Activated T-helper 9 cell treated with anti-CD3 and anti-CD28 coated beads, Interleukin-2, amount 50 U/mL, for 16 hours (primary cell): Measurements from ENCODE around the gene LRFN2.

Experiments
- DNase-seq: peaks from one replicate; pipeline ENCODE4 v3.0.0-alpha.2; 2020; ENCODE audit warnings: low read depth

The LRFN2 gene

GRCh38 chr6:40586369-40587201 lies 579 bp downstream of the LRFN2 start:
- DNase-seq, result no peak

- no peak for DNase-seq
Measured at GRCh38 chr6:40585651-40586269, 1.4 kb downstream of the LRFN2 start.

- DNase-seq, result no peak
Measured at GRCh38 chr6:40585223-40585622, 1.9 kb downstream of the LRFN2 start.

- no peak for DNase-seq
Measured at GRCh38 chr6:40584741-40585140, 2.4 kb downstream of the LRFN2 start.

- no peak for DNase-seq
Measured at GRCh38 chr6:40583709-40584108, 3.5 kb downstream of the LRFN2 start.

GRCh38 chr6:40582892-40583291 lies 4.3 kb downstream of the LRFN2 start:
- no peak for DNase-seq

GRCh38 chr6:40579101-40579500 lies 8.1 kb downstream of the LRFN2 start:
- DNase-seq, result no peak

GRCh38 chr6:40577672-40578071 lies 9.5 kb downstream of the LRFN2 start:
- DNase-seq, result no peak

- DNase-seq, result no peak
Measured at GRCh38 chr6:40573221-40573620, 13.9 kb downstream of the LRFN2 start.

GRCh38 chr6:40569162-40569910 lies 17.8 kb downstream of the LRFN2 start:
- DNase-seq, result no peak

- DNase-seq, result no peak
Measured at GRCh38 chr6:40568062-40568708, 19.0 kb downstream of the LRFN2 start.

GRCh38 chr6:40563111-40563510 lies 24.1 kb downstream of the LRFN2 start:
- no peak for DNase-seq

GRCh38 chr6:40559056-40559455 lies 28.1 kb downstream of the LRFN2 start:
- no peak for DNase-seq

- no peak for DNase-seq
Measured at GRCh38 chr6:40558102-40558501, 29.1 kb downstream of the LRFN2 start.

- DNase-seq, result no peak
Measured at GRCh38 chr6:40556881-40557280, 30.3 kb downstream of the LRFN2 start.

GRCh38 chr6:40556023-40556422 lies 31.1 kb downstream of the LRFN2 start:
- DNase-seq, result no peak

- DNase-seq, result no peak
Measured at GRCh38 chr6:40555092-40555491, 32.1 kb downstream of the LRFN2 start.

- DNase-seq, result no peak
Measured at GRCh38 chr6:40552941-40553340, 34.2 kb downstream of the LRFN2 start.

GRCh38 chr6:40551966-40552505 lies 35.1 kb downstream of the LRFN2 start:
- DNase-seq, result no peak

GRCh38 chr6:40550202-40551101 lies 36.7 kb downstream of the LRFN2 start:
- no peak for DNase-seq

- DNase-seq, result no peak
Measured at GRCh38 chr6:40545954-40546353, 41.2 kb downstream of the LRFN2 start.
